GM19395 (cell line): ENCODE results near the gene SCML1.

Source experiments
- ATAC-seq: cut with Tn5 transposase; IDR thresholded peaks from one replicate; pipeline ENCODE4 v1.9.1; 2021; ENCODE audit warnings: mild to moderate bottlenecking, moderate library complexity; ENCODE audit not compliant: unreplicated experiment

Gene SCML1, protein sequence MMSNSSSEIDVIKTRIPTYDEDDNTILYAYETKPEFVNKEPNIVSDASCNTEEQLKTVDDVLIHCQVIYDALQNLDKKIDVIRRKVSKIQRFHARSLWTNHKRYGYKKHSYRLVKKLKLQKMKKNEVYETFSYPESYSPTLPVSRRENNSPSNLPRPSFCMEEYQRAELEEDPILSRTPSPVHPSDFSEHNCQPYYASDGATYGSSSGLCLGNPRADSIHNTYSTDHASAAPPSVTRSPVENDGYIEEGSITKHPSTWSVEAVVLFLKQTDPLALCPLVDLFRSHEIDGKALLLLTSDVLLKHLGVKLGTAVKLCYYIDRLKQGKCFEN

DNA sequence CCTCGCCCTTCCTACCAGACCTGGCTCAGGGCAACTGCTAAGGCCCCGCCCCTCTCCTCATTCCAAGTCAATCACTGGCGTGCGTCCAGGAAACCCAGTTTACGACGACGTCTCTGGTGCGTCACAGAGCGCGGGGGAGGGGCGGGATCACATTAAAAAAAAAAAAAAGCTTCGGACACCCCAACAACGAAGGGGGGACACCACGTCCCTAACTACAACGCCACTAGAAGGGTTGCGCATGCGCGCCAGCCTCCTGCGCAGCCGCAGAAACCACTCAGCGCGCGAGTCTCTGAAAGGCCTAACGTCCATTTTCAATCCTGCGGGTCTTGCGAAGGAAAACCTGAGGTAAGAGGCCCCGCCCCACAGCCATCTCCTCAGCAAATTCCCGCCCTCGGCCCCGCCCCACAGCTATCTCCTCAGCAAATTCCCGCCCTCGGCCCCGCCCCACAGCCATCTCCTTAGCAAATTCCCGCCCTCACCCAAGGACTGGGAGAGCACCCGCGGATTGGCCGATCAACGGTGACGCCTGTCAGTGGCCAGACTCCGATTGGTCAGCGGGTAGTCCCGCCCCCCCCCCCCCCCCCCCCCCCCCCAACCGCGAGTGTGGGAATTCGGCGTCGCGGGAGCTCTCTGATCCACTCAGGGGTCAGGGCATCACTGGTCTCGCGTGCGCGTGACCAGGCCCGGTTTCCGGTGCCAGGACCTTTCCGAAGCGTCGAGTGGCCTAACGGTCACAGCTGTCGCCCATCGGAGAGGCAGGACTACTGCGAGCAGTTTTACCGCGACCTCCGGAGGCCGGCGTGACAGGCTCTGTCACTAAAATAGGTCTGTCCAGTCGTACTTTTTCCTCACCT lies at the start of gene SCML1:
Gene SCML1, plus strand, starts transcription at position 638 of the 854 bp plus-strand sequence. CDS start 6,694 bp downstream, outside the sequence.
- ATAC-seq: peak; percentile 67

DNA sequence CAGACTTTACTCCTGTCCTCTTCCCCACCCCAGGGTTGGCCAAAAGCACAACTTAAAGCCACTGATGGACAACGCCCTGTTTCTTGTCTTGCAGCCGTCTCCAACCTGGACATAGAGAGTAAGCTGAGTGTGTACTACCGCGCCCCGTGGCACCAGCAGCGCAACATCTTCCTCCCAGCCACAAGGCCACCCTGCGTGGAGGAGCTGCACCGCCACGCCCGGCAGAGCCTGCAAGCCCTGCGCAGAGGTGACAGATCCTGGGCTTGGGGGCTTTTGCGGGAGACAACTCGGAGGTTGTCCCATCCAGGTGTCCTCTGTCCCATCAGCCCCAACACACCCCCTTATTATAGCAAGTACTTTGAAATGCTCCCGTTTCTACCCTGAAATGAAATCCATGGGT lies 49.6 kb upstream of the SCML1 start:
- no peak for ATAC-seq

DNA sequence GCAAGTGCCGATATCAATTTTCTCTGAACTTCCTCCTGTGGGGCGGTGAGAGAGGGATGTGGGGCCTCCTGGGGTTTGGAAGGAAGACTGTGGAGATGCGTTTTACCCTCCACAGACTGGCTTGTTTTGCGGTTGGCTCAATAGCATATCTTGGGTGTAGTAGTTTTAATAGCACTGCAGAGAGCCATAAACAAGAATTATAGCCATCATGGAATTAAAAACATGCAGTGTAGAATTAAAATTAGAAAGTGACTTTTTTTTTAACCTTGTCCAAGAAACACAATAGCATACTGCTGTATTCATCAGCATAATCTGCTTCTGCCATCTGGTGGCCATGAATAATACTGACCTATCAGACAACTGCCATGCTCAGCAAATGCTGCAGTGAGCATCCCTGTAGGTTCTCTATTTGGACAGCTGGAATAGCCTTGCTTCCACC lies 47.3 kb upstream of the SCML1 start:
- ATAC-seq: peak; percentile 87

DNA sequence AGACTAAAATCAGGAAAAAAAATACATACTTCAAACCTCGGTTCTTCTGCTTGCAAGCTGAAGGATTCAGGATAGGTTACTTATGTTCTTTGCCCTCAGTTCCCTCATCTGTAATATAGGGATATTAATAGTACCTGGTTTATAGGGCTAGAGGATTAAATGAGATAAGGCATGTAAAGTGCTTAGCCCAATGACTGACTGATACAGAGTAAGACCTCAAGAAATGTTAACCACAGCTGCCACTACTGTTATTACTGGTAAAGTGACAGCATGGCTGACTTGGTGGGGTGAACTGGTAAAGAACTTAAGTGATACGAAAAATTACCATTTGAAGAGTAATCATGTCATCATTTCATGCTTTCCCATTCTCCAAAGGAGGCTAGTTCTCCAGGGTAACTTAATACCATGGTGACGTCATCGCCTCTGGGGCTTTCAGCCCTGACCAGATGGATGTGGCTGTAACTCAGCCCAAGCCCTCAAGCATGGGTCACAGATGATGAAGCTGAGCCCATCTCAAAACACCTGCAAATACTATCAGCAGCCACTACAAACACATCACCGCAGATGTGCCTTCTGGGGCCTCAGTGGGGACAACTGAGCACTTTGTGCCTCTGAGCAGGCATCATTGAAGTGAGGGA lies 44.5 kb upstream of the SCML1 start:
- ATAC-seq: no peak

DNA sequence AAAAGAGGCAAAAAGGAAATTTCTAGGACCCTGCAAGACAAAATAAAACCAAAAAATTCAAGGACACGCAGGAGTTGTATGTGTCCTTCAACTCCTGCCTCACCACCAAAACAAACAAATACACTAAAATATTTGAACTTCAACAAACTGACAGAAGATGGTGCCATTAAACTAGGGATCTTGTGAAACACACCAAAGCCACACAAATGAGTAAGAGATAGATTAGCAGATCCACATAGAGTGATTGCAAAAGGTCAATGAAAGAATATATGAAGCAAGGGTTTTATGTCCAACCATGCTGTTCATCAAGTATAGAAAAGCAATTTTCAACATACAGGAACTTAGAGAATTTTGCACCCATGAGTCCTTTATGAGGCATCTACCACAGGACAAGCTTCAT lies 40.1 kb upstream of the SCML1 start:
- no peak for ATAC-seq

DNA sequence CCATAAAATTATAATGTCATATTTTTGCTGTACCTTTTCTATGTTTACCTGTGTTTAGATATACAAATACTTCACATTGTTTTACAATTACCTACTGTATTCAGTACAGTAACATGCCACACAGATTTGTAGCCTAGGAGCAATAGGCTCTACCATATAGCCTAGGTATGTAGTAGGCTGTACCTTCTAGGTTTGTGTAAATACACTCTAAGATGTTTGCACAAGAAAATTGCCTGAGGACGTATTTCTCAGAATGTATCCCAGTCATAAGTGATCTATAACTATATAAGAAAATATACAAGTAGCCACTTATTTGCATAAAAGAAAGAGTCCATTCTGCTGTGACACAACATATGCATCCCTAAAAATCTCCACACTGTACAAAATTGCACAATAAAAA lies 36.3 kb upstream of the SCML1 start:
- ATAC-seq: no peak

DNA sequence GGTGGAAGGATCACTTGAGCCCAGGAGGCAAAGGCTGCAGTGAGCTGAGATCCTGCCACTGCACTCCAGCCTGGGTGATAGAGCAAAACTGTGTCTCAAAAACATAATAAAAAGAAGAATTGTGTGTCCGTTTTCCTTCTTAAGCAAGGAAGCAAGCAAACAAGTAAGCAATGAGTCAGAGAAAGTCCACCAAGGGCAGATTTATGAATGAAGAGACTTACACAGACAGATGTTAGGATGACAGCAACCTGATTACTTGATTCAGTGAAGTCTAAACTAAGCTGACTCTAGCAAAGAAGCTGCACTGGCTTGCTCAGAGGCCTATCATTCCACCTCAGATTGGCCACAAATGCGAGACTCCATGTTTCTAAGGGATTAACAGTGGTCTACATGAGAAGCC lies 34.1 kb upstream of the SCML1 start:
- ATAC-seq: no peak

DNA sequence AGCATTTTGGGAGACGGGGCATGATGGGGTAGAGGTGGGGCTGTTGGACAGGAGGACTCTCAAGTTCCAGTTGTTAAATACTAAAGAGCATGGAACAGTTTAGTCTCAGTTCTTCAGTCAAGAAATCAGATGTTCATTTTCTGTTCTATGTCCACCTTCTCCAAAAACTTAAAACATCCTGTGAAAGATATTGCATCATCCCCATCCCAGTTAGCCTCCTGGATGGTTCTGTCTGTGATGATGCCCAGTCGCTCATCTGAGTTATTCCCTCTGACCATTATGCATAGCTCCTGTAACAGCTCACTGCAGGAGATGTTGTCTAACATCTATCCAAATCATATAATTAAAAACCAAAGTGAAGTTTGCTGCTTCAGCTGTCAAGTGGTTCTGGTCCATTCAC lies 32.1 kb upstream of the SCML1 start:
- no peak for ATAC-seq

DNA sequence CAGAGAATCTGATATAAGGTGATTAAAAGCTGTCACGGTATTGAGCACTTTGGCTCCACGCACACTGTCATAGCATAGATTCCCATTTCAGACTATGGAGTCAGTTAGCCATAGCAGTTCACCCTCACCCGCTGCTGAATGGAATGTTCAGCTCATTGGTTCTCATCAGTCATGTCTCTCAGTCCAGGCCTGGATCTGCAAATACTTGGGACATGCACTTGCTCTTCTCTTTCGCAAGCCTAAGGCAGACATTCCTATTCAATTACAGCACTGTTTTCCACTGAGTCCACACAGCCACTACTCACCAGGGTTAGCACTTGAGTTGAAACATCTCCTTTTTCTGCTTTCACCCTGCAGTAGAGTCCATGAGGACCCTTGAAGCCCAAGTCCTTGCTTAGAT lies 30.6 kb upstream of the SCML1 start:
- no peak for ATAC-seq

DNA sequence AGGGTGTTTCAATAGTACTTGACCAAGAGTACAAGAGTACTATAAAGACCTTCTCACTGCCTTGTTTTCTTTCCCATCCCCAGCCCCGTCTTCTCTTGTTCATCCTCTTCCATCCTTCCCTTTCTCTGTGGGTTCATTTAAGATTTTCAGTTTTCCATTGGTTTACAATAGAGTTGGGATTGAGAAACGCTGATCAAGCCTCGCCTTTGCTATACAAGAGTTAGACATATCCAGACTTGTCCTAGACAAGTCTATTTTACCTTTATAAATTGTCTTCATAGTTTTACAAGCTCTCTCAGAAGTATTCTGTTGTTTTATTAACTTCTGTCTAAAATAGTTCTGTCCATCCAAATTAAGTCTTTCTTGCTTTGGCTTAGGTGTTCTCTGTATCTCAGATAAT lies 29.6 kb upstream of the SCML1 start:
- no peak for ATAC-seq

DNA sequence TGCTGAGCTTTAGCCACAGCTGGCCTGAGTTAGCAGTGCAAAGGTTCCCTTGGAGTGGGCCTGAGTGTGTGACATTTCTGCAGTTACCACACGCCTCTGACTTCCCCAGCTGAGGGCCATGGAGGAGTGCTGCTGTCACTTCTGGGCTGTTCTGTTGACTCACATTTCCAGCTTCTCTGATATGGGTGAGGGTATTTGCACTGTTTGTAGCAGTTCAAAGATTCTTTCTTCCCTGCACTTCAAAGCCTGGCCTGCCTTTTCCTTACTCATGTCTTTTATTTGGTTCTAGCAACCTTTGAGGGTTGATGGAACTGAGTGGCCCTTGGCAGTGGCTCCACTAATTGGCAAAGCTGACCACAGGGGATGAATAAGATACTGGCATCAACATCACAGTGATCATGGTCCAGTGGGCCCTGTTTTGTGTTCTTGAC lies 26.4 kb upstream of the SCML1 start:
- no peak for ATAC-seq

DNA sequence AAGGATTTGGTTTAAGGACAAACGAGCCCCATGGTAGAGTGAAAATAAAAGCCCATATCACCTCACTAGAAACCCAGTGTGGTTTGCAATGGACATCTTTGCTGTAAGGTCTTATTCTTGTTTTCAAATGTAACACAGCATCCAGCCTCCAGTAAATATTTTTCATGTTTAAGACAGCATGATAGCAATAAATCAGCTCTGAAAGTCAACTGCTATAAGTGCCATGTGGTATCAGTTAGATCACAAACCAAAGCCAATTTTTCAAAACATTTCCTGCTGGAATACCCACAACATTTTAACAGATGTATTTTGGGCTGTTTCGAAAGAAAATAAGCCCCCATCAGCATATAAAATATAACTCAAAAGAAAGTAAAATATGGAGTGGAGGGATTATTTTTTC lies 24.0 kb upstream of the SCML1 start:
- ATAC-seq: no peak

DNA sequence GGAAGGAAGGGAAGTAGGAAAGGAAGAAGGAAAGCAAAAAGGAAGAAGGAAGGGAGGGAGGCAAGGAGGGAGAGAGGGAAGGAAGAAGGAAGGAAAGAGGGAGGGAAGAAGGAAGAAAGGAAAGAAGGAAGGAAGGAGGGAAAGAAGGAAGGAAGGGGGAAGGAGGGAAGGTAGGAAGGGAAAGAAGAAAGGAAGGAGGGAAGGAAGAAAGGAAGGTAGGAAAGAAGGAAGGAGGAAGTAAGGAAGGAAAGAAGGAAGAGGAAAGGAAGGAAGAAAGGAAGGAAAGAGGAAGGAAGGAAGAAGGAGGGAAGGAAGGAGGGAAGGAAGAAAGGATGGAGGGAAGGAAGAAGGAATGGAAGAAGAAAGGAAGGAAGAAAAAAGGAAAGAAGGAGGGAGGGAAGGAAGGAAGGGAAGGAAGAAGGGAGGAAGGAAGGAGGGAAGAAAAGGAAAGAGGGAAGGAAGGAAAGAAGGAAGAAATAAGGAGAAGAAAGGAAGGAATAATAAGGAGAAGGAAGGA lies 18.6 kb upstream of the SCML1 start:
- ATAC-seq: no peak

DNA sequence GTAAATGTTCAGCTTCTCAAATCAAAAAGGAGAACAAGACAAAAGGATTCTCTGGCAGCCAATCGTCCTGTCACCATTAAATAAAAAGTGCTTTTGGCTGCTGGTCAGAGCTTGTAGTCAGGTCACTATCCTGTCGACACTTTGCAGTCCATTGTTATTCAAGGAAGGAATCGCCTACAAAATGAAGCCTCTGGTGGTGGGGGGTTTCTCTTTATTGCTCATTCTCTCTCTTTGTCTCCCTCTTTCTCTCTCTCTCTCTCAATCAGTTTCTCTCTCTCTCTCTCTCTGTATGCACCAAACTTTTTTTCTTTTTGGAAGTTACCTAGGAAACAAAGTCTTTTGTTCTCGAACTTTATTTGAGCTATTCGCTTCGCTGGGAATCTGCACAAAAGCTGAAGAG lies 17.6 kb upstream of the SCML1 start:
- ATAC-seq: no peak

DNA sequence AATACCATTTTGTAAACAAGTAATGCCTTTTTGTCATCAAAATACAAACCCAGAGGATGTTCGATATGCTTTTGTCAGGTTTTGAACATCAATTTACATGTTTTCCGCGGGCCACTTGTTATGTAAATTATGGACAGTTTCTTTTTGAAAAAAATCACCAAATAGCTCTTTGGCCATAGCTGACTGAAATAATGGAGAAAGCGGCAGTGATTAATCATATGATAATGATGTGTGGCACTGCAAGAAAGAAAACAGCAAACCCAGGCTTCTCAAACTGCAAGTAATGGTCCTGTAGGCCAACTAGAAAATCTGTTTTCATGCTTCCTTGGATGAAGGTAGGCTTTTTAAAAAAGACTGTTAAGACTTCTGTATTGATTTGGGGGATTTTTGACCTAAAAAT lies 15.6 kb upstream of the SCML1 start:
- ATAC-seq: no peak

DNA sequence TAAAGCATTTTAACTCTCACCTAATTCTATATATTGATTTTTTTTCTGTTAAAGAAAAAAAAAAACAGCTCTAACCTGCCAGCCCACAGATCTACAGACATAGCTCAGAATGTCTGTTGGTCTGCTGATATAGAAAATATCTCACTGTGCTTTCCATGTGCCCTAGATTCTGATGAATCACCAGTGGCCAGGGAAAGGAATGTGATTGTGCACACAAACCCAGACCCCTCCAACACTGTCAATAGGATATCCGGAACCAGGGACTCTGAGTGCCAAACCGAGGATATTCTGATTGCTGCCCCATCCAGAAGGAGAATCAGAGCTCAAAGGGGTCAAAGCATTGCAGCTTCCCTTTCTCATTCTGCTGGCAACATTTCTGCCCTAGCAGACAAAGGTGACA lies 12.1 kb upstream of the SCML1 start:
- ATAC-seq: no peak

DNA sequence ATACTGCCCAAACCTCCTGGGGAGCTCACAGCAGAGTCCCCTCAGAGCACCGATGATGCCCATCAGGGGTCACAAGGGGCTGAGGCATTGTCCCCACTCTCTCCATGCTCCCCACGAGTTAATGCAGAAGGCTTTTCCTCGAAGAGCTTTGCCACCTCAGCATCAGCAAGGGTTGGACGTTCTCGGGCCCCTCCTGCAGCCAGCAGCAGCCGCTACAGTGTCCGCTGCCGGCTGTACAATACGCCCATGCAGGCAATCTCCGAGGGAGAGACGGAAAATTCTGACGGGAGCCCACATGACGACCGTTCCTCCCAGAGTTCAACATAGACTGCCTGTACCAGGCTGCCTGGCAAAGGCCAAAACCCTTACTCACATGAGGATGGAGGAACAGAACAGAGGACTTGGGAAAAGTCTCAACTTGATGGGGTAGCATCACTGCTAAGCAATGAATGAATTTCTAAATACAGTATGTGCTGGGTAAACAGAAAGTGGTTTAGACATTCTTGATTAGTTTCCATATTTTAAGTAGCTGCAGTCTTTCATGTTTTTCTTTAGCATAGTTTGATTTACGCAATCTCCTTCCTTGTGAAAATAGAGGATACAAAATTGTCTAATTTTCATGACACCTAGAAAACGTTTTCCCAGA lies 5.0 kb upstream of the SCML1 start:
- ATAC-seq: no peak

DNA sequence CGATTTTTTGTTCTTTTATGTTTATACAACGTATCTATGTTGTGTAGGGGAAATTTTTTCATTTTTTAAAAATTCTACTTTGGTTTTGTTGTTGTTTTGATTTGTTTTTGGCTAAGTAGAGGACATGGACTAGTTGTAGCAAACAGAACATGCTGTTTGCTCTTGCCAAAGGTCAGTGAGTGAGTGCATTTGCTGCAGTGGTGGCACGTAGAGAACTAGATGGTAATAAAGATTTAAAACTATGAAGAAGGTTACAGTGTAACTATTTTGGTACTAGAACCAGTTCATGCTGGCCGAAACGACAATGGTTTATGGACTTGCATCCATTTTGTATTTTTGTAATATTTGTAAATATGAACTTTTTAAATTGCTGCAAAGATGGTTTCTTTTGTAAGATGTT lies 1.9 kb upstream of the SCML1 start:
- no peak for ATAC-seq

DNA sequence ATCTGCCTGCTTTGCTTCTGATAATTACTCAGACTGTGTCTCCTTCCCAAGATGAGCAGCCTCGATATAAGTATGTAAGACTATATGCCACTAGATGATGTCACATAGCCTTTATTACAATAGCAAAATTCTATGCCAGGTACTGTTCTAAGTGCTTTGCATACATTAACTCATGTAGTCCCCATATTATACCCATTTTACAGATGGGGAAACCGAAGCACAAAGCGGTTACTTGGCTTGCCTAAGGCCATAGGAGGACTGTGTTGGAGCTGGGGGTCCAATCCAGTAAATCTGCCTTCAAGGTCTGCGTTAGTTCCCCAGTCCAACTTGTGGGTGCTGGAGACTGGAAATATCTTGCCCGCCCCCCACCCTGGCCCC lies 826 bp upstream of the SCML1 start:
- no peak for ATAC-seq

DNA sequence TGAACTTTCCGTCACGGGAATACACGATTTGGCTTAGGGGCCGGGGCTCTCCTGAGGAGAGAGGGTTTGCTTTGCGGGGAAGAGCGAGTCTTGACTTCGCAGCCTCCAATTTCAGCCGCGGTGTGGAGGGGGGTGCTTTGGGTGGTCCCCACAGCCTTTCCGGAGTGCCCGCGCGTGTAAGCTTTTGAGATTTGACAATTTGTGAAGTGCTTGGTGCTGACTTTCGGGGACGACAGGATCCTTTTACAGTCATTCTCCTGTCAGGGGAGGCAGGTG lies 355 bp downstream of the SCML1 start:
- ATAC-seq: no peak

DNA sequence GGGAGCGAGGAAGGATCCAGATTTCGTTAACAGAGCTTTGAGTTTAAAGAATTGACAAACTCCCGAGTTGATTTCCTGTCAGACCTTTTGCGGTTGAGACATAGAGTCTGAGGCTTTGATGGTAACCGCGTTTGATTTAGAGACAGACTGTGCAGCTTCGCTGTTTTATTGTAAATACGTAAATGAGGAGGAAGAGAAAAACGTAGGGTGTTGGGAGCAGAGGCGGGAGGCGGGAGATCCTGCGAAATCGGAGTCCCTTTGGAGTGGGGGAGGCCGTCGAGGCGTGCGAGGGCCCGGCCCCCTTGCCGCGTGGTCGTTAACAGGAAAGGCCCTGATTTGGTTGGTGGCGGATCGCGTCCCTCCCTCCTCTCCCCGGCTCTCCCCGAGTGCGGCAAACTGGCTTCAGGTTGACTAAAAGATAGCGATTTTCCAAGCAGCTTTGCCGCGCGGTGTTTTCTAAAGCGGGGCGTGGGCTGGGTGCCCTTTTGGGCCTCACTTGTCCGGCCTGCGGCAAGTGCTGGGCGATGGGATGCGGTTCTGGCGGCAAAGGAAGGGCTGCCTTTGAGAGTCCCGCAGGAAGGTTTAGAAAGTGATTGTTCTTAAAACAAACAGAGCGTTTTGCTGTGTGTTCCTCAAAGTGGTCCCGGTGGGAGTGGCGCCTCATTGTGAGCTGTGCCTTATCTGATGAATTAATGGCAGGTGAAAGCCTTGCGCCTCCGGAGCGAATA lies 857 bp downstream of the SCML1 start:
- ATAC-seq: no peak
